Nephron progenitor cell (in vitro differentiated cells): ENCODE results near the gene NPL.
A peak's percentile ranks its signal among the peaks of the same experiment; 100 is the strongest.

ENCODE experiments used
- DNase-seq: peaks from one replicate; pipeline ENCODE4 v3.0.0; 2021
- H3K27ac Mint-ChIP-seq: 2 replicates; pipeline ENCODE4 v1.8.0; 2021; ENCODE audit warnings: mild to moderate bottlenecking, moderate library complexity, mixed read lengths
- H3K27me3 Mint-ChIP-seq: 2 replicates; pipeline ENCODE4 v1.8.0; 2021; ENCODE audit warnings: mild to moderate bottlenecking, low read depth, mixed read lengths; ENCODE audit not compliant: poor library complexity
- H3K36me3 Mint-ChIP-seq: 2 replicates; pipeline ENCODE4 v1.8.0; 2021; ENCODE audit warnings: low read depth, mixed read lengths
- H3K4me1 Mint-ChIP-seq: 2 replicates; pipeline ENCODE4 v1.8.0; 2021; ENCODE audit warnings: mixed read lengths
- H3K4me3 Mint-ChIP-seq: 2 replicates; pipeline ENCODE4 v1.8.0; 2021; ENCODE audit warnings: mild to moderate bottlenecking, moderate library complexity, mixed read lengths
- H3K9me3 Mint-ChIP-seq: 2 replicates; pipeline ENCODE4 v1.8.0; 2021; ENCODE audit warnings: mild to moderate bottlenecking, moderate library complexity, mixed read lengths
- TF ChIP-seq, protein P1 (sequence below): fragments of 200-600 bp; sonication (generic); IDR thresholded peaks from 2 replicates; pipeline ENCODE4 v1.5.0; 2021; ENCODE audit warnings: antibody characterized with exemption

The NPL gene

DNA sequence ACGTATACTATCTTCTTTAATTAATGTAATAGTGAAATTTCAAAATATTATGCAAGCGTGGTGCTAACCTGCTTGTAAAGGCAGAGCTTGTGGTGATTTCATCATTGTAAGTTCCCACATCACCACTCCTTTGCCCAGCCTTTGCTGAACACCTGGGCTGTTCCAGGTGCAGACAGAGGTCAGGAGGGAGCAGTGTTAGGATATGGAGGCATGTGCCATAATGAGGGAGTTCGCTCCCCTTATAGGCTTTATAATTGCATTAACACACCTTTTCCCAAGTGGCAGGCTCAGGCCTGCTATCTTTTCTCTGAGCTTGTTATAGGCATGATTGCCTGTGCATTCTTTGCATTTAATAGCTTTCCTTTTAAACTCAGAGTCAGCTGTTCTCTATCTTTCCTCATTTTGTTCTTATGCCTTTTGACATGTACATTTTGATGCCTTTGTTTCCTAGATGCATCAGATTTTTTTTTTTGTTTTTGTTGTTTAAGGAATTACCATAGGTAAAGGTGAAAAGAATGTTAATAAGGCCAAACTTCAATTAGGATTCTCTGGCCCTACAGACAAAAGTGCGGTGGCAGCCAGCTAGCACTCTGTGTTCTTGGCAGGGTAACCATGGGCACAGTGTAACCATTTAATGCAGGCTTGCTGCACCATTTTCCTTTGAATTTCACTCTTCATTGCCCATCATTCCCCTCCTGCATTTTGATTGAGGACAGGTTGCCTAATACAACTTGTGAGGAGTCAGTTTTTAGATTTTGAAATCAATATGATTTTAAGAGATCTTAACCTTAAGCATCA lies 12.6 kb downstream of the NPL start:
- TF ChIP-seq, protein P1, sequence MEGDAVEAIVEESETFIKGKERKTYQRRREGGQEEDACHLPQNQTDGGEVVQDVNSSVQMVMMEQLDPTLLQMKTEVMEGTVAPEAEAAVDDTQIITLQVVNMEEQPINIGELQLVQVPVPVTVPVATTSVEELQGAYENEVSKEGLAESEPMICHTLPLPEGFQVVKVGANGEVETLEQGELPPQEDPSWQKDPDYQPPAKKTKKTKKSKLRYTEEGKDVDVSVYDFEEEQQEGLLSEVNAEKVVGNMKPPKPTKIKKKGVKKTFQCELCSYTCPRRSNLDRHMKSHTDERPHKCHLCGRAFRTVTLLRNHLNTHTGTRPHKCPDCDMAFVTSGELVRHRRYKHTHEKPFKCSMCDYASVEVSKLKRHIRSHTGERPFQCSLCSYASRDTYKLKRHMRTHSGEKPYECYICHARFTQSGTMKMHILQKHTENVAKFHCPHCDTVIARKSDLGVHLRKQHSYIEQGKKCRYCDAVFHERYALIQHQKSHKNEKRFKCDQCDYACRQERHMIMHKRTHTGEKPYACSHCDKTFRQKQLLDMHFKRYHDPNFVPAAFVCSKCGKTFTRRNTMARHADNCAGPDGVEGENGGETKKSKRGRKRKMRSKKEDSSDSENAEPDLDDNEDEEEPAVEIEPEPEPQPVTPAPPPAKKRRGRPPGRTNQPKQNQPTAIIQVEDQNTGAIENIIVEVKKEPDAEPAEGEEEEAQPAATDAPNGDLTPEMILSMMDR, result no peak
- no peaks in the 10 kb centered on the region for H3K36me3 Mint-ChIP-seq
- peaks cover 8% of the 10 kb centered on the region for H3K27me3 Mint-ChIP-seq
- no peaks in the 10 kb centered on the region for H3K9me3 Mint-ChIP-seq
- H3K4me3 Mint-ChIP-seq, result no peak overlapping the region
- no peak for DNase-seq
- no peak overlapping the region for H3K27ac Mint-ChIP-seq
- H3K4me1 Mint-ChIP-seq, result peaks cover 12% of the 10 kb centered on the region

DNA sequence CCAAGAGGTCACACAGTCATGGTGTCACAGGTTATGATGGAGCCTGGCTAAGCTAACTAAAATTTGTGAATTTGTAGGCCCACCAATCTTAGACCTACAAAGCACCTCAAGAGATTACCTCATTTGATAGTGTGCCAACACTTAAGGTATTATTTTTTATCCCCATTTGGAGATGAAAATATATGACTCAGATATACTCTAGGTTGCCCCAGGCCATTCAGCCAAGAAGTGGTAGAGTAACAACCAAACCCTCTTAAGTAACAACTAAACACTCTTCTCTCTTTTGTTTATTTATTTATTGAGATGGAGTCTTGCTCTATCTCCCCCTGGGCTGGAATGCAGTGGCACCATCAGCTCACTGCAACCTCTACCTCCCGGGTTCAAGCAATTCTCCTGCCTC lies 14.3 kb downstream of the NPL start:
- TF ChIP-seq, protein P1, result no peak
- no peaks in the 10 kb centered on the region for H3K9me3 Mint-ChIP-seq
- peaks cover 12% of the 10 kb centered on the region for H3K4me1 Mint-ChIP-seq
- DNase-seq, result no peak
- no peaks in the 10 kb centered on the region for H3K36me3 Mint-ChIP-seq
- H3K4me3 Mint-ChIP-seq, result no peak overlapping the region
- peaks cover 5% of the 10 kb centered on the region for H3K27me3 Mint-ChIP-seq
- no peak overlapping the region for H3K27ac Mint-ChIP-seq

DNA sequence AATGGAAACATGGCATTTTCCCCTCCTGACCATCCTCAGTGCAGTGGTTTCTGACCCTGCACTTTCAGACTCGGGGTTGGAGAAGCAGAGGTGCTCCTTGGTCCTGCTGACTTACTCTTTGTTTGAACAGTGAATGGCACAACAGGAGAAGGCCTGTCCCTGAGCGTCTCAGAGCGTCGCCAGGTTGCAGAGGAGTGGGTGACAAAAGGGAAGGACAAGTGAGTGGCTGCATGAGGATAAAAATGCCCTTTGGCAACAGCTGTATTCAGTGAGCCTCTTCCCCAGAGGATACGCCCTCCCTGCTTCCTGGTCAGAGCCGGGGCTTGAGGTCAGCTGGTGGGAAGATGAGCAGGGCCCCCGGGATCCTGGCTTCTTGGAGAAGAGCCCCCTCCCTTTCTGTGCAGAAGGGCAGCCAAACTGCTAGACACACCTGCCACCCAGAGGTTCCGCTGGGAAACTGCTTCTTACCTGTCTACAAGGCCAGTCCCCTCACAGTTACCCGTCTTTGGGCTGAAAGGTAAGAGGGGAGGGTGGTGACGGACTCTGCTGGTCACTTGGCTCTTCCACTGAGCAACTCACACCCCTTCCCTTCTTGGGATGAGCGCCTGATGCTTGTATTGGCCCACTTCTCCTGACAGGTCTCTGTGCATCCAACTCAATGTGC lies 16.6 kb downstream of the NPL start:
- peaks cover 27% of the 10 kb centered on the region for H3K4me1 Mint-ChIP-seq
- peak; percentile 12 for DNase-seq
- no peaks in the 10 kb centered on the region for H3K9me3 Mint-ChIP-seq
- H3K4me3 Mint-ChIP-seq, result no peak overlapping the region
- TF ChIP-seq, protein P1, result peak; percentile 20
- H3K36me3 Mint-ChIP-seq, result no peaks in the 10 kb centered on the region
- peaks cover 5% of the 10 kb centered on the region for H3K27me3 Mint-ChIP-seq
- H3K27ac Mint-ChIP-seq, result no peak overlapping the region

DNA sequence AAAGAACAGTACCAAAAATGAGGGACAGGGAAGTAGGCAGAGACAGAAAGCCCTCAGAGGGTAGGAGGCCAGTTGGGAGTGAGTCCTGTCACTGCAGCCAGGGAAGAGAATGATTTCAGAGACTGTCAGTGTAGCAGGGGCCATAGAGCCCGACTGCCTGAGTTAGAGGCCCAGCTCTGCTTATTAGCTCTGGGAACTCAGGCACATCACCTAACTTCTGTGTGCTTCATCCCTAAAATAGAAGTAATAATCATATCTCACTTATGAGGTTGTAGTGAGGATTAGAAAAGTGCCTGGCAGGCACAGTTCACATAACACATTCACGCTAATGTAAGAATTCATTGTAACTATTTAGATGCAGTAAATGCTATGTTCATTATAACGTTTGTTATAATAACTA lies 18.3 kb downstream of the NPL start:
- peaks cover 5% of the 10 kb centered on the region for H3K27me3 Mint-ChIP-seq
- TF ChIP-seq, protein P1, result no peak

DNA sequence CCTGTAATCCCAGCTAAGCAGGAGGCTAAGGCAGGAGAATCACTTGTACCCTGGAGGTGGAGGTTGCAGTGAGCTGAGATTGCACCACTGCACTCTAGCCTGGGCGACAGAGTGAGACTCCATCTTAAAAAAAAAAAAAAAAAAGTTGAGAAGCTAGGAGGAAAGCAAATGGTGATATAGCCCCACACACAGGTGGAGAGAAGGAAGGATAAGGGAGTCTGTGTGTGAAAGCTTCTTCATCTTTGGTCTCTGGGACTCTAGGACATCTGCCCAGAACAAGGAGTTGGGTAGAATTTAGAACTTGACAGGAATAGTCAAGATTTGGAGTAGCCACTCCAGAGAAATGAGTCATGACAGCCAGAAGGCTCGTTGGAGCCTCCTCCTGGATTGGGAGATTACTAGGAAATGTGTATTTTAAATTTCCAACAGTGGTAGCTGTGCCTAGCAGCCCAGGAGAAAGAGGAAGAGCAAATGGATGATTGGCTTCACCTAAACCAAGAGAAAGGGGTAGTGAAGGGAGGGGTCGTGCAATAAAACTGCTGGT lies 19.9 kb downstream of the NPL start:
- DNase-seq, result no peak
- H3K9me3 Mint-ChIP-seq, result no peaks in the 10 kb centered on the region
- H3K27me3 Mint-ChIP-seq, result peaks cover 5% of the 10 kb centered on the region
- H3K36me3 Mint-ChIP-seq, result peaks cover 7% of the 10 kb centered on the region
- H3K4me1 Mint-ChIP-seq, result peaks cover 27% of the 10 kb centered on the region
- TF ChIP-seq, protein P1, result no peak
- no peak overlapping the region for H3K4me3 Mint-ChIP-seq
- no peak overlapping the region for H3K27ac Mint-ChIP-seq

More for the DNA sequence above, 18.3 kb downstream of the NPL start:
- Mint-ChIP-seq H3K4me1 (peaks cover 27% of the 10 kb centered on the region), H3K36me3 (no peaks in the 10 kb centered on the region), H3K4me3 (no peak overlapping the region), H3K27ac (no peak overlapping the region), H3K9me3 (no peaks in the 10 kb centered on the region)
- DNase-seq, result no peak
